Activated T-cell treated with anti-CD3 and anti-CD28 coated beads, Interleukin-2, amount 50 U/mL, for 4 hours (primary cell): ENCODE measurements around the gene BAIAP3. TPM values are rescaled to one million over a fixed set of nuclear protein-coding genes. Genes with fewer than 3 reads are reported as not detected.
A peak's percentile ranks its signal among the peaks of the same experiment; 100 is the strongest.

Source experiments
- ATAC-seq, 2 donors: fragments of 200-7000 bp; cut with Tn5 transposase; one replicate each; pipeline ENCODE4 v1.10.0; 2021
- DNase-seq: peaks from one replicate; pipeline ENCODE4 v3.0.0-alpha.2; 2020
- H3K27me3 Mint-ChIP-seq: one replicate; pipeline ENCODE4 v1.8.0; 2021; ENCODE audit warnings: low read depth, mixed read lengths
- H3K36me3 Mint-ChIP-seq: one replicate; pipeline ENCODE4 v1.8.0; 2022; ENCODE audit warnings: mixed read lengths; ENCODE audit not compliant: insufficient read depth
- H3K4me1 Mint-ChIP-seq: one replicate; pipeline ENCODE4 v1.8.0; 2021; ENCODE audit warnings: low read depth, mixed read lengths
- H3K4me3 Mint-ChIP-seq: one replicate; pipeline ENCODE4 v1.8.0; 2021; ENCODE audit warnings: mild to moderate bottlenecking, moderate library complexity, mixed read lengths
- H3K9me3 Mint-ChIP-seq: one replicate; pipeline ENCODE4 v1.8.0; 2021; ENCODE audit warnings: mixed read lengths
- total RNA-seq, 3 donors: library from RNA; stranded (reverse); gene quantifications; one replicate each; pipeline ENCODE4 v1.2.1, GENCODE V29; 2021

Gene BAIAP3
- total RNA-seq, 3 donors from 2014 or later, result 0.08 to 0.24 (median 0.16) TPM

DNA sequence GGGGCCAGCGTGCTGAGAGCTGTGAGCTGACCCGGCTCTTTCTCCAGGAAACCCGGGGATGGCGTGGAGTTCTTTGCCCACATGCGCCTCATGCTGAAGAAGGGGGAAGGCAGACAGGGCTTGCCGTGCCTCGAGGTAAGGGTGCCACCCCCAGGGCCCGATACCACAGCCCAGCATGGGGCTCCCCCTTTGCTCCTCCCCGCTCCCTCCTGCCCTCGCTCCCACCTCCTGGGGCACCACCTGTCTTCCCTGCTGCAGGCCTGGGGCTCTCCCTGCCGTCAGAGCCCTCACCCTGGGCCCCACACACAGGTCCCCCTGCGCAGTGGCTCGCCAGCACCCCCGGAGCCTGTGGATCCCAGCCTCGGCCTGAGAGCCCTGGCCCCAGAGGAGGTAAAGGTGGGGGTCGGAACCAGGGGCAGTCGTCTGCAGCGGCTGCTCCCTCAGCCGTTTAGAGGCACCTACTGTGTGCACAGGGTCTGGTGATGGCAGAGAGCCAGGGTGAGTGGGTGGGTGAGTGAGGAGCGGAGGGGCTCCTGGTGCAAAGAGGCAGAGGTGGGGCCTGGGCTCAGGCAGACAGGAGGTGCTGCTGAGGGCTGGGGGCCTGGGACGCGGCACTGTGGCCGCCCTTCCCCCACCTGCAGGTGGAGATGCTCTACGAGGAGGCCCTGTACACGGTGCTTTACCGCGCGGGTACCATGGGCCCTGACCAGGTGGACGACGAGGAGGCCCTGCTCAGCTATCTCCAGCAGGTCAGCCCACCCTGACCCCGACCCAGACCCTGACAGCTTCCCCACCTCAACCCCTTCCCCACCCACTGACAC lies 5.6 kb downstream of the BAIAP3 start:
- peaks cover 20% of the 10 kb centered on the region for H3K4me1 Mint-ChIP-seq
- H3K9me3 Mint-ChIP-seq, result no peaks in the 10 kb centered on the region
- H3K27me3 Mint-ChIP-seq, result peaks cover 6% of the 10 kb centered on the region
- no peak for ATAC-seq
- H3K36me3 Mint-ChIP-seq, result no peaks in the 10 kb centered on the region
- no peak for DNase-seq
- H3K4me3 Mint-ChIP-seq, result no peak overlapping the region

GRCh38 chr16:1340730-1341494 lies 7.5 kb downstream of the BAIAP3 start:
- Mint-ChIP-seq H3K4me3 (no peak overlapping the region), H3K27me3 (no peaks in the 10 kb centered on the region), H3K4me1 (peaks cover 20% of the 10 kb centered on the region), H3K36me3 (no peaks in the 10 kb centered on the region), H3K9me3 (no peaks in the 10 kb centered on the region)
- DNase-seq, result no peak
- no peak for ATAC-seq

GRCh38 chr16:1341495-1342420 lies 8.3 kb downstream of the BAIAP3 start:
- no peaks in the 10 kb centered on the region for H3K36me3 Mint-ChIP-seq
- ATAC-seq (no peak), DNase-seq (no peak)
- peak overlapping the region; percentile 44 for H3K4me3 Mint-ChIP-seq
- H3K9me3 Mint-ChIP-seq, result no peaks in the 10 kb centered on the region
- H3K4me1 Mint-ChIP-seq, result peaks cover 20% of the 10 kb centered on the region
- no peaks in the 10 kb centered on the region for H3K27me3 Mint-ChIP-seq

DNA sequence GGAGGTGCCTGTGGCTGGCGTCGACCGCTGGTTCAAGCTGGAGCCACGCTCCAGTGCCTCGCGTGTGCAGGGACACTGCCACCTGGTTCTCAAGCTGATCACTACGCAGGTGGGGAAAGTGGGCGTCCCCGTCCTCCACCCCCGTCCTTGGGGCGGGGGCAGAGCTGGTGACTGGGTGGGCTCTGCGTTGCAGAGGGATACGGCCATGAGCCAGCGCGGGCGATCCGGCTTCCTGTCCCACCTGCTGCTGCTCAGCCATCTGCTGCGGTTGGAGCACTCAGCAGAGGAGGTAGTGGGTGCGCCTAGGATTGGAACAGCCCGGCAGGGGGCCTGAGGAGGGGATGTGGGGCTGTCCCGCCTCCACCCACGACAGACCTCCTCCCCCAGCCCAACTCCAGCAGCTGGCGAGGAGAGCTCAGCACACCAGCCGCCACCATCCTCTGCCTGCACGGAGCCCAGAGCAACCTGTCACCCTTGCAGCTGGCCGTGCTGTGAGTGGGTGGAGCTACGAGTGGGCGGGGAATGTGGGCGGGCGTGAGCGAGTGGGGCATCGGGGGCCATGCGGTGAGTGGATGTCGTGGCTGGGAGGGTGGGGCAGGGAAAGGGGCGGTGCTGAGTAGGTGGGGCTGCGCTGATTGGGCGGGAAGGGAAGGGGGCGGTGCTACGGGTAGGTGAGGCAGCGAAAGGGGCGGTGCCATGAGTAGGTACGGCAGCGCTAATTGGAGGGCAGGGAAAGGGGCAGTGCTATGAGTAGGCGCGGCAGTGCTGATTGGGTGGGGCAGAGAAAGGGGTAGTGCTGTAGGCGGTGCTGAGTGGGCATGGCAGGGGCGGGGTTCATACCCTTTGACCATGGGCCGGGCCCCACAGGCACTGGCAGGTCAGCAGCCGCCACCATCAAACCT lies 9.3 kb downstream of the BAIAP3 start:
- ATAC-seq (peak; percentile 90 to 92), DNase-seq (peak; percentile 93)
- Mint-ChIP-seq H3K27me3 (no peaks in the 10 kb centered on the region), H3K4me3 (peak overlapping the region; percentile 44), H3K9me3 (no peaks in the 10 kb centered on the region), H3K36me3 (no peaks in the 10 kb centered on the region), H3K4me1 (peaks cover 20% of the 10 kb centered on the region)

DNA sequence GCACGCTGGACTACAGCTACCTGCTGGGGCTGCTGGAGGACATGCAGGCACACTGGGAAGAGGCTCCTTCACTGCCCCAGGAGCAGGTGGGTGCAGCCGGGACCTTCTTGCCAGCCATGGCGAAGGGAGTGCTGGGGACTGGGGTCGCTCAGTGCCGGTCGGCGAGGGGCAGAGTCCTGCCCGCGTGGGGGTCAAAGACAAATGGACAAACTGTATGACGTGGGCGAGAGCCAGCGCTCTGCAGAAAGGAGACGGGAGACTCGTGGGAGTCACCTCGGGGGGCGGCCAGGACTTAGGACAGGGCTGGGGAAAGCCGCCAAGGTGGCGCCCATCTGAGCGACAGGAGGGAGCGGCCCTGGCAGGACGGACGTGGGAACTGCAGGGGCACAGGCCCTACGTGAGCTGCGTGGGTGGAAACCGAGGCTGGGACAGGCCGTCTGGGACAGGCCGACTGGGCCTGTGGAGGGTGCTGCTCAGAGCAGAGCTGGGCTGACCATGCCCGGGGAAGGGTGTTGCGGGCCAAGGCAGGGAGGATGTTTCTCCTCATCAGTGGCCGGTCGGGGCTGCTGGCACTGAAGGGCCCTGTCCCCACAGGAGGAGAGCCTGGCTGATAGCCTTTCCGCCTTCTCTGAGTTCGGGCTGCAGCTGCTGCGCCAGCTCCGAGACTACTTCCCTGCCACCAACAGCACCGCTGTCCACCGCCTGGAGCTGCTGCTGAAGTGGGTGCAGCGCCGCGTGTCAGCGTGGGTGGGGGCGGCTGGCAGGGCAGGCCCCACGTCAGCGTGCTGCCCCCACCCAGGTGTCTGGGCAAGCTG lies 10.2 kb downstream of the BAIAP3 start:
- Mint-ChIP-seq H3K4me1 (peaks cover 20% of the 10 kb centered on the region), H3K27me3 (no peaks in the 10 kb centered on the region), H3K4me3 (peak overlapping the region; percentile 44), H3K36me3 (no peaks in the 10 kb centered on the region), H3K9me3 (no peaks in the 10 kb centered on the region)
- ATAC-seq (no peak), DNase-seq (no peak)

DNA sequence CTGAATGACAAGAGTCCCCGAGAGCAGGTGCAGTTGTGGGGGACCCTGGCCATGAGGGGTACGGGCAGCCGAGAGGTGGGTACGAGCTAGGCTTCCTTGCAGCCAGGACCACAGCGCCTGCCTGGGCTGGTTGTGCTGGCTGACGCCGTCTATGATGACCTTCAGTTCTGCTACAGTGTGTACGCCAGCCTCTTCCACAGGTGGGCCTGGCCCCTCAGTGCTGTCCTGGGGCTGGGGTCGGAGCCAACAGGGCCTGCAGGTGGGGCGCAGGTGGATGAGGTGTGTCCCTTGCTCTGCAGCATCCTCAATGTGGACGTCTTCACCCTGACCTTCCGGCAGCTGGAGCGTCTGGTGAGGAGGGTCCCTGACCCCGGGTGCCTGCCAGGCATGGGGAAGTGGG lies 11.1 kb downstream of the BAIAP3 start:
- Mint-ChIP-seq H3K4me3 (no peak overlapping the region), H3K27me3 (no peaks in the 10 kb centered on the region), H3K9me3 (no peaks in the 10 kb centered on the region), H3K4me1 (peaks cover 20% of the 10 kb centered on the region), H3K36me3 (no peaks in the 10 kb centered on the region)
- DNase-seq (no peak), ATAC-seq (no peak)

DNA sequence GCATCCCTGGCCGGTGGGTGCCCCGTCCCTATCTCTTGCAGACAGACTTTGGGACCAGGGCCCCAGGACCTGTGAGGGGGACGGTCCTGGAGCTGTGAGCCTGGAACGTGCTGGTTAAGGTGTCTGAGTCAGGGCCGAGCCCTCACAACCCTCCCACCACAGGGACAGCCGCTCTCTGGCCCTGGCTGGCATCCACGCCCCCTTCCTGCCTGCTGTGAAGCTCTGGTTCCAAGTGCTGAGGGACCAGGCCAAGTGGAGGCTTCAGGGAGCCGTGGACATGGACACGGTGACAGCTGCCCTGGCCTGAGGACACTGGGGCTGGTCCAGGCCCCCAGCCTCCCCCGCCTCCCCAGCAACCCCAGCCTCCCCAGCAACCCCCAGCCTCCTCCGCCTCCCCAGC lies 11.6 kb downstream of the BAIAP3 start:
- H3K4me3 Mint-ChIP-seq, result no peak overlapping the region
- H3K36me3 Mint-ChIP-seq, result no peaks in the 10 kb centered on the region
- DNase-seq, result no peak
- no peak for ATAC-seq
- no peaks in the 10 kb centered on the region for H3K9me3 Mint-ChIP-seq
- H3K27me3 Mint-ChIP-seq, result no peaks in the 10 kb centered on the region
- H3K4me1 Mint-ChIP-seq, result peaks cover 20% of the 10 kb centered on the region

DNA sequence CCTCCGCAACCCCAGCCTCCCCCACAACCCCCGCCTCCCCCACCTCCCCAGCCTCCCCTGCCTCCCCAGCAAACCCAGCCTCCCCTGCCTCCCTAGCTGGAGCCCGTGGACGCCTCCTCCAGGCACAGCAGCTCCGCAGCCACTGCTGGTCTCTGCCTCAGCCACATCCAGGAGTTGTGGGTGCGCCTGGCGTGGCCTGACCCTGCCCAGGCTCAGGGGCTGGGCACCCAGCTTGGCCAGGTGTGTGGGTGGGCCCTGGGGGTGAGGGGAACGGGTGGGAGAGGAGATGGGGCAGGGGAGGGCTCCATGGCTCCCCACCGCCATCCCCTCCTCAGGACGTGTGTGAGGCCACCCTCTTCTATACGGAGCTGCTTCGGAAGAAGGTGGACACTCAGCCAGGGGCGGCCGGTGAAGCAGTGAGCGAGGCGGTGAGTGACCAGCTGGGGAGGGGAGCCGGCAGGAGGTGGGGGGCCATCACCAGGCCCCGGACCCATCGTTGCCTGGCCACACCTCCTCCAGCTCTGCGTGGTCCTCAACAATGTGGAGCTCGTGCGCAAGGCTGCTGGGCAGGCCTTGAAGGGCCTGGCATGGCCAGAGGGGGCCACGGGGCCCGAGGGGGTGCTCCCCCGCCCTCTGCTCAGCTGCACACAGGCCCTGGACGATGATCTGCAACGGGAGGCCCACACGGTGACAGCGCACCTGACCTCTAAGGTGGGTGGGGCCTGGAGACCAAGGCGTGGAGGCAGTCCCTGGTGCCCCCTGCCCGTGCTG lies 12.4 kb downstream of the BAIAP3 start:
- no peak for DNase-seq
- H3K9me3 Mint-ChIP-seq, result no peaks in the 10 kb centered on the region
- no peaks in the 10 kb centered on the region for H3K27me3 Mint-ChIP-seq
- no peaks in the 10 kb centered on the region for H3K36me3 Mint-ChIP-seq
- H3K4me1 Mint-ChIP-seq, result peaks cover 24% of the 10 kb centered on the region
- no peak overlapping the region for H3K4me3 Mint-ChIP-seq
- ATAC-seq, result no peak

DNA sequence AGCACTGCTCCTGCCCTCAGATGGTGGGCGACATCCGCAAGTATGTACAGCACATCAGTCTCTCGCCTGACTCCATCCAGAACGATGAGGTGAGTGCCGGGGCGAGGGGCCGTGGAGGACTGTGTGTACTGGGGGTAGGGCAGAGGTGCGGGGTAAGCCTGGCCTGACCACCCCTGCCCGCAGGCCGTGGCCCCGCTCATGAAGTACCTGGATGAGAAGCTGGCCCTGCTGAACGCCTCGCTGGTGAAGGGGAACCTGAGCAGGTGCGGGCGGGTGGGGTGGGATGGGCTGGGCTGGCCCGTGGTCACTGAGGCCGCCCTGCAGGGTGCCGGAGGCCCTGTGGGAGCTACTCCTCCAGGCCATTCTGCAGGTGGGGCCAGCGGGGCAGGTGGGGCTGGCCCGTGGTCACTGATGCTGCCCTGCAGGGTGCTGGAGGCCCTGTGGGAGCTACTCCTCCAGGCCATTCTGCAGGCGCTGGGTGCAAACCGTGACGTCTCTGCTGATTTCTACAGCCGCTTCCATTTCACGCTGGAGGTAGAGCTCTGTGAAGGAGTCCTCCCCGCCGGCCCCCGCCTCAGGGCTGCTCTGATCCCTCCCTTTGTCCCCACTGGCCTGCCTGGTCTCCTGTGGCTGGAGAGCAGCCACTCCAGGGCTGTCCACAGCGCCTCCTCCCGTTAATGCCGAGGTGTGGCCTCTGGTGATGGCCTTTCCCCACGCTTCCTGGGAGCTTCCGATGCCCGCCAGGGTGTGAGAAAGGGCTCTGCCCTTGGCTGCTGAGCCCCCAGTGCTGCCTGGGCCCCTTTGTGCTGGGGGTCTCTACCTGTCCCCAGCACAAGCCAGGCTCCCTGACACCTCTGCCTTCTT lies 13.2 kb downstream of the BAIAP3 start:
- DNase-seq (no peak), ATAC-seq (no peak)
- no peaks in the 10 kb centered on the region for H3K36me3 Mint-ChIP-seq
- H3K4me1 Mint-ChIP-seq, result peaks cover 24% of the 10 kb centered on the region
- no peaks in the 10 kb centered on the region for H3K9me3 Mint-ChIP-seq
- no peak overlapping the region for H3K4me3 Mint-ChIP-seq
- no peaks in the 10 kb centered on the region for H3K27me3 Mint-ChIP-seq

DNA sequence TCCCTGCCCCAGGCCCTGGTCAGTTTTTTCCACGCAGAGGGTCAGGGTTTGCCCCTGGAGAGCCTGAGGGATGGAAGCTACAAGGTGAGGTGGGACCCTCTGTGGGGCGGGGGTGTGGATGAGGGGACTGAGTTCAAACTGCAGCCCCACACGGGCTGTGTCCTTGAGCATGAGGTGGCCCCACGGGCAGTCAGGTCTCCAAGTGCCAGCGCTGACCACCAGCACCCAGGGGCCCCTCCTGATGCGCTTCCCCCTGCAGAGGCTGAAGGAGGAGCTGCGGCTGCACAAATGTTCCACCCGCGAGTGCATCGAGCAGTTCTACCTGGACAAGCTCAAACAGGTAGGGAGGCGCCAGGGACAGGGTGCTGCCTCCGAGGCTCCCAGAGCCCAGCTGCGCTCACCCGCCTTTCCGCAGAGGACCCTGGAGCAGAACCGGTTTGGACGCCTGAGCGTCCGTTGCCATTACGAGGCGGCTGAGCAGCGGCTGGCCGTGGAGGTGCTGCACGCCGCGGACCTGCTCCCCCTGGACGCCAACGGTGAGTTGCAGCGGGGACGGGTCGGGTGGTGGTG lies 13.9 kb downstream of the BAIAP3 start:
- DNase-seq, result no peak
- no peak for ATAC-seq
- Mint-ChIP-seq H3K9me3 (no peaks in the 10 kb centered on the region), H3K4me3 (no peak overlapping the region), H3K27me3 (no peaks in the 10 kb centered on the region), H3K4me1 (peaks cover 22% of the 10 kb centered on the region), H3K36me3 (no peaks in the 10 kb centered on the region)

- peaks cover 20% of the 10 kb centered on the region for H3K4me1 Mint-ChIP-seq
- no peaks in the 10 kb centered on the region for H3K27me3 Mint-ChIP-seq
- no peak overlapping the region for H3K4me3 Mint-ChIP-seq
- no peaks in the 10 kb centered on the region for H3K36me3 Mint-ChIP-seq
- ATAC-seq (no peak), DNase-seq (no peak)
- no peaks in the 10 kb centered on the region for H3K9me3 Mint-ChIP-seq
Observed at GRCh38 chr16:1347962-1348361, 14.5 kb downstream of the BAIAP3 start.
